Measurements from ENCODE around the gene AK4. TPM values are rescaled to one million over a fixed set of nuclear protein-coding genes. Genes with fewer than 3 reads are reported as not detected.
"Not testable (repeated sequence)": the region's sequence is repeated elsewhere in the genome, so short reads cannot be mapped to it uniquely, and the experiment has no call there.

Gene AK4
- total RNA-seq, 4 donors from 2014 or later, result 39.9 to 83.2 (median 49.0) TPM

- WGBS, 2 donors, result 70 to 78% methylated on average over 2 of the region's 2 CpGs
- TF ChIP-seq POLR2A (IDR thresholded peaks at IDR 0.05) (no peak), CTCF (IDR thresholded peaks at IDR 0.05) (no peak)
- DNase-seq (ENCODE audit: low spot score in 2 of 2), result no peak
- no peak overlapping the region for H3K4me3 ChIP-seq (ENCODE audit: low read depth, poor library complexity, severe bottlenecking)
- intact Hi-C loops (cut with DNase I; ENCODE audit: low total_unique reads), result no loop called here
Measured at GRCh38 chr1:65233782-65234181, 85.8 kb downstream of the AK4 start.

DNA sequence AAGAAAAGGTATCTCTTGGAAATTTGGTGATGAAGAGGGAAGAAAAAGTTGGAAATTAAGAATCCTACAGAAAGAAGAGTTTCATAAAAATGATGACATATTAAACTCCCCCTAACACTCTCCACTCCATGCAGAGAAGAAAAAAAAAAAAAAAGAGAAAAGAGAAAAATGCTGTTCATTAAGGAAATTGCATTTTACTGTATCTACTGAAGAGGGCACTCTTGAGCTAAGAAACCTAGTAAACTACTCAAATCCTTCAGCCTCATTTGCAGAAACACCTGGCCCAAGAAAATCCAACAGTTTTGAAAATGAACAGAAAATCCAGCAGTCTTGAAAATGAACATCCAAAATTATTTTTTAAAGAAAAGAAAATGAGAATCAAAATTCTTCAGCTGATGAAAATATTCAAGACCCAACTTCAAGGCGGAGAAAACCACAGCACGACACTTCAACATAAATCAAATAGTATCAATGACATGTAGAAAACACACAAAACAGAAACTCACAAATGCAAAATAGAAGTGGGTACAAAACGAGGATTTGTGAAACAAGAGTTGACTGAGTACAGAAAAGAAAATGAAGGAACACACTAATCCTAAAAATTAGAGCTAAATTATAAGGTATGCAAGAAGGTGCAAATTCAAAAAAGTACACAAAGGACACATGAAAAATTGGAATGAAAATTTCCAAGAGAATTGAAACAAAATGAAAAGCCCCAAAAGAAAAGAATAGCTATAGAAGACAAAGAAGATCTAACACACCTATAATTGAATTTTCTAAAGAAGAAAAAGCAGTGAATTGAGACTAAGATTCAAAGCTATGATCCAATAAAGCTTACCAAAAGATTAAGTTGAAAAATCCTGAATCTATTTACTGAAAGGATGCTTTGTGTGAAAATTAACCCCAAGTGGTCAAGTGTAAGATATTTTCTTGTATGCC lies 88.1 kb downstream of the AK4 start:
- no peak overlapping the region for H3K4me3 ChIP-seq (ENCODE audit: low read depth, poor library complexity, severe bottlenecking)
- WGBS, 2 donors, result 58 to 70% methylated on average over 3 of the region's 3 CpGs
- no peak for DNase-seq (ENCODE audit: low spot score in 2 of 2)
- intact Hi-C loops (cut with DNase I; ENCODE audit: low total_unique reads), result no loop called here
- TF ChIP-seq CTCF (IDR thresholded peaks at IDR 0.05) (no peak), POLR2A (IDR thresholded peaks at IDR 0.05) (no peak)

- H3K4me3 ChIP-seq (ENCODE audit: low read depth, poor library complexity, severe bottlenecking); intact Hi-C loops (cut with DNase I; ENCODE audit: low total_unique reads); DNase-seq (ENCODE audit: low spot score in 2 of 2): not testable (repeated sequence)
- 84 to 97% methylated on average over 1 of the region's 1 CpG for WGBS, 2 donors
Measured at GRCh38 chr1:65237088-65237487, 89.1 kb downstream of the AK4 start.

GRCh38 chr1:65237503-65237902 lies 89.5 kb downstream of the AK4 start:
- H3K4me3 ChIP-seq (ENCODE audit: low read depth, poor library complexity, severe bottlenecking), result no peak overlapping the region
- no peak for DNase-seq (ENCODE audit: low spot score in 2 of 2)
- intact Hi-C loops (cut with DNase I; ENCODE audit: low total_unique reads), result no loop called here
- 88 to 89% methylated on average over 4 of the region's 4 CpGs for WGBS, 2 donors
- TF ChIP-seq CTCF (IDR thresholded peaks at IDR 0.05) (no peak), POLR2A (IDR thresholded peaks at IDR 0.05) (no peak)

DNA sequence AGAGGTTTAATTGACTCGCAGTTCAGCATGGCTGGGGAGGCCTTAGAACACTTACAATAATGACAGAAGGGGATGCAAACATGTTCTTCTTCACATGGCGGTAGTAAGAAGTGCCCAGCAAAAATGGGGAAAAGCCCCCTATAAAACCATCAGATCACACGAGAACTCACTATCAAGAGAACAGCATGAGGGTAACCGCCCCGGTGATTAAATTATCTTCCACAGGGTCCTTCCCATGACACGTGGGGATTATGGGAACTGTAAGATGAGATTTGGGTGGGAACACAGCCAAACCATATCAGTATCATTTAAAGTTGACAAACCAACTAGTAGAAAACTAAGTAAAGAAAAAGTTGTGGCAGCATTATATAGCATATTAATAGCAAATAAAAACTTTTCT lies 90.0 kb downstream of the AK4 start:
- WGBS, 2 donors, result 64 to 73% methylated on average over 6 of the region's 6 CpGs
- DNase-seq (ENCODE audit: low spot score in 2 of 2), result no peak
- intact Hi-C loops (cut with DNase I; ENCODE audit: low total_unique reads), result no loop called here
- TF ChIP-seq CTCF (IDR thresholded peaks at IDR 0.05) (no peak), POLR2A (IDR thresholded peaks at IDR 0.05) (no peak)
- H3K4me3 ChIP-seq (ENCODE audit: low read depth, poor library complexity, severe bottlenecking), result no peak overlapping the region

GRCh38 chr1:65243491-65243890 lies 95.5 kb downstream of the AK4 start:
- intact Hi-C loops (cut with DNase I; ENCODE audit: low total_unique reads), result loop anchor here (10.0 kb wide), 1 partner anchor 441 kb away; no protein-coding TSS in a partner anchor
- H3K4me3 ChIP-seq (ENCODE audit: low read depth, poor library complexity, severe bottlenecking), result no peak overlapping the region
- WGBS, 2 donors, result 84% methylated on average over 3 of the region's 3 CpGs
- no peak for TF ChIP-seq POLR2A (IDR thresholded peaks at IDR 0.05)
- no peak for DNase-seq (ENCODE audit: low spot score in 2 of 2)

Data from lower leg skin (tissue), 4 donors.